Tibial artery (tissue), 4 donors: ENCODE measurements around the gene ADRA2B.

Experiments
- DNase-seq, 2 donors: peaks; one replicate each; pipeline ENCODE4 v3.0.0-alpha.2; 2019
- H3K27ac ChIP-seq, 2 donors: fragments of 200-600 bp; sonication (generic) in 1 of 2; 1 replicate in 1 of 2; 2 replicates in 1 of 2; pipeline ENCODE4 v1.5.1; 2018 to 2019; ENCODE audit warnings: mild to moderate bottlenecking in 1 of 2
- H3K27me3 ChIP-seq, 2 donors: fragments of 200-600 bp; sonication (generic) in 1 of 2; one replicate each; pipeline versions ENCODE4 v1.5.1 to v1.6.0; 2016 to 2019
- H3K36me3 ChIP-seq, 3 donors: fragments of 200-600 bp; sonication (generic) in 2 of 3; one replicate each; pipeline ENCODE4 v1.5.1; 2016 to 2019; ENCODE audit warnings: mild to moderate bottlenecking in 2 of 3
- H3K4me1 ChIP-seq, 4 donors: fragments of 200-600 bp; sonication (generic) in 2 of 4; 1 replicate in 3 of 4; 2 replicates in 1 of 4; pipeline ENCODE4 v1.5.1; 2016 to 2019
- H3K4me3 ChIP-seq, 2 donors: fragments of 200-600 bp; sonication (generic) in 1 of 2; 1 replicate in 1 of 2; 2 replicates in 1 of 2; pipeline ENCODE4 v1.5.1; 2018 to 2019; ENCODE audit warnings: mild to moderate bottlenecking in 2 of 2
- H3K9me3 ChIP-seq, 3 donors: fragments of 200-600 bp; sonication (generic) in 1 of 3; one replicate each; pipeline ENCODE4 v1.5.1; 2016 to 2019
- intact Hi-C: fragments of 100-400 bp; cut with DNase I; formaldehyde crosslinking; loops from one replicate; pipeline ENCODE4 v1.15.0; 2023; ENCODE audit warnings: low total_unique reads
- TF ChIP-seq, protein P1 (sequence below), 2 experiments: fragments of 200-600 bp in 1 of 2; fragments of 450-650 bp in 1 of 2; IDR thresholded peaks; one replicate each; pipeline ENCODE4 v1.5.1; 2017 to 2019; ENCODE audit warnings: antibody characterized with exemption in 2 of 2, mild to moderate bottlenecking in 1 of 2, moderate library complexity in 1 of 2

Gene ADRA2B

DNA sequence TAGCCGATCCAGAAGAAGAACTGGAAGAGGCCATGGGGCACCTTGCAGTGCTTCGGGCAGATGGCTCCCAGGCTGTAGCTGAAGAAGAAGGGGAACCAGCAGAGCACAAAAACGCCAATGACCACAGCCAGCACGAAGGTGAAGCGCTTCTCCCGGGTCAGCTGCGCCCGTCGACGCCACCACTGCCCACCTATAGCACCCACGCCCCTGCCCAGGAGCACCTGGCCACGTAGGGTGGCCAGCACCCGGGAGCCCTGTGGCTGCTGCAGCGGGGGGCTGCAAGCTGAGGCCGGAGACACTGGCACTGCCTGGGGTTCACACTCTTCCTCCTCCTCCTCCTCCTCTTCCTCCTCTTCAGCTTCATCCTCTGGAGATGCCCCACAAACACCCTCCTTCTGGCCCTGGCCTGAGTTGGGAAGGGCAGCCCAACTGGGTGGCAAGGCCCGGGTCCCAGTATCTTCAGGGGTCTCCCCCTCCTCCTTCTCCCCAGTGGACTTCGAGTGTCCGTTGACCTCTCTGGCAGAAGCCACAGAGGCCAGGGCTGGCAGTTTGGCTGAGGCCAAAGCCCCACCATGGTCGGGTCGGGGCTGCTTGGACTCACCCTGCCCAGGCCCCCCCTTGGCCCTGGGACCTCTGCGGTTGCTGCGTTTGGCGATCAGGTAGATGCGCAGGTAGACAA is 1.3 kb downstream of the ADRA2B start:
- TF ChIP-seq, protein P1, sequence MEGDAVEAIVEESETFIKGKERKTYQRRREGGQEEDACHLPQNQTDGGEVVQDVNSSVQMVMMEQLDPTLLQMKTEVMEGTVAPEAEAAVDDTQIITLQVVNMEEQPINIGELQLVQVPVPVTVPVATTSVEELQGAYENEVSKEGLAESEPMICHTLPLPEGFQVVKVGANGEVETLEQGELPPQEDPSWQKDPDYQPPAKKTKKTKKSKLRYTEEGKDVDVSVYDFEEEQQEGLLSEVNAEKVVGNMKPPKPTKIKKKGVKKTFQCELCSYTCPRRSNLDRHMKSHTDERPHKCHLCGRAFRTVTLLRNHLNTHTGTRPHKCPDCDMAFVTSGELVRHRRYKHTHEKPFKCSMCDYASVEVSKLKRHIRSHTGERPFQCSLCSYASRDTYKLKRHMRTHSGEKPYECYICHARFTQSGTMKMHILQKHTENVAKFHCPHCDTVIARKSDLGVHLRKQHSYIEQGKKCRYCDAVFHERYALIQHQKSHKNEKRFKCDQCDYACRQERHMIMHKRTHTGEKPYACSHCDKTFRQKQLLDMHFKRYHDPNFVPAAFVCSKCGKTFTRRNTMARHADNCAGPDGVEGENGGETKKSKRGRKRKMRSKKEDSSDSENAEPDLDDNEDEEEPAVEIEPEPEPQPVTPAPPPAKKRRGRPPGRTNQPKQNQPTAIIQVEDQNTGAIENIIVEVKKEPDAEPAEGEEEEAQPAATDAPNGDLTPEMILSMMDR (IDR thresholded peaks at IDR 0.05), result no peak
- Histone ChIP-seq H3K4me1 (peaks cover 0 to 21% (median 12%) of the 10 kb centered on the region in 4 donors), H3K9me3 (no peaks in the 10 kb centered on the region), H3K27ac (no peak overlapping the region), H3K4me3 (no peak overlapping the region), H3K36me3 (no peaks in the 10 kb centered on the region), H3K27me3 (peaks cover 0 to 62% of the 10 kb centered on the region in 2 donors)
- DNase-seq, result no peak
- intact Hi-C loops, result loop anchor here (10.0 kb wide), 1 partner anchor 90 kb away; no protein-coding TSS in a partner anchor

DNA sequence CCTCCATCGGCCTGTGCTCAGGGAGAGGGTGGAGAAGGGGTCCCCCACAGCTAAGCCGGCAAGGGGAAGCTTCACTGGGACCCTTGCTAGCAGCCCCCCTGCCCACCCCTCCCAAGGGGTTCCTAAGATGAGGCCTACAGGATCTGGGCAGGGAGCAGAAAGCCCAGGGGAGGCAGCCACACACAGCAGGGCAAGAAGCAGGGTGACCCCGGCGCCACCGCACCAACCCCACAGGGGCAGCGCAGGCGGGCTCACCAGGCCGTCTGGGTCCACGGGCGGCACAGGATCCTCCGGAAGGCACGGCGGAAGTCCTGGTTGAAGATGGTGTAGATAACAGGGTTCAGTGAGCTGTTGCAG is 1.8 kb downstream of the ADRA2B start:
- H3K9me3 ChIP-seq, result no peaks in the 10 kb centered on the region
- no peak for DNase-seq
- no peak overlapping the region for H3K4me3 ChIP-seq
- intact Hi-C loops, result loop anchor here (10.0 kb wide), 1 partner anchor 90 kb away; no protein-coding TSS in a partner anchor
- no peak overlapping the region for H3K27ac ChIP-seq
- TF ChIP-seq, protein P1 (IDR thresholded peaks at IDR 0.05), result no peak
- peaks cover 0 to 60% of the 10 kb centered on the region in 2 donors for H3K27me3 ChIP-seq
- H3K4me1 ChIP-seq, result peaks cover 0 to 21% (median 12%) of the 10 kb centered on the region in 4 donors
- H3K36me3 ChIP-seq, result no peaks in the 10 kb centered on the region

DNA sequence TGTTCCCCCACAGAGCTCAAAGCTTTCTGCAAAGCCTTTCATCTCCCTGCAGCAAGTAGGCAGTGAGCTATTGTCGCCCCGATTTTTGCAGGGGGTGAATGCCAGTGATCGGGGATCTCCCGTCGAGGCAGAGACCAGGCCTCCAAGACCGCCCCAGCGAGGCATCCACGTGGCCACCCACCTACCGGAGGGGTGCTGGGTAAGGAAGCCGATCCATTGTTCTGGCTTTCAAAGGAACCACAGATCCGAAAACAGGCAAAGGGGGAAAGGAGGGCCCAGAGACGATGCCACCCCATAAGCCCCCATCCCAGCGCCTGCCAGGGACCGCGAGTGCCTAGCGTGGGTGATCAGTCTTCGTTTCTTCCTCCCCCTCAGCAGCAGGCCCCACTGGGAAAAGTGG is 2.4 kb downstream of the ADRA2B start:
- DNase-seq, result no peak
- Histone ChIP-seq H3K27ac (no peak overlapping the region), H3K27me3 (peaks cover 0 to 56% of the 10 kb centered on the region in 2 donors), H3K4me1 (peaks cover 0 to 21% (median 14%) of the 10 kb centered on the region in 4 donors), H3K9me3 (no peaks in the 10 kb centered on the region), H3K4me3 (no peak overlapping the region), H3K36me3 (no peaks in the 10 kb centered on the region)
- intact Hi-C loops, result loop anchor here (10.0 kb wide), 1 partner anchor 89 kb away; no protein-coding TSS in a partner anchor
- TF ChIP-seq, protein P1 (IDR thresholded peaks at IDR 0.05), result no peak

DNA sequence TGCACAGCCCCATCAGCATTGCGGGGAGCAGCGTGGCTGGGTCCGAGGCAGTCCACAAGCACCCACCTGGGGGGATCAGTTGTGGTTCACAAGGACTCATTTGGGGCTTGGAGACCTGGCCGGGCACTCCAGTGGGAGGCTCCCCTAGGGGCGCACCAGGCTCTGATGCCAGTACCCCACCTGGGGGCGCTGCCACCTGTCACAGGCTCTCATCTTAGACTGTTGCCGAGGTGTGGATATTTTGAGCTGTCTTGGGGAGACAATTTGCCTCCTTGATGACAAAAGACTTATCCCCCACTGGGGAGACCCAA is 3.0 kb downstream of the ADRA2B start:
- TF ChIP-seq, protein P1 (IDR thresholded peaks at IDR 0.05), result no peak
- Histone ChIP-seq H3K27me3 (peaks cover 0 to 55% of the 10 kb centered on the region in 2 donors), H3K36me3 (no peaks in the 10 kb centered on the region), H3K9me3 (no peaks in the 10 kb centered on the region), H3K4me3 (no peak overlapping the region), H3K4me1 (peaks cover 0 to 26% (median 15%) of the 10 kb centered on the region in 4 donors), H3K27ac (no peak overlapping the region)
- intact Hi-C loops, result loop anchor here (10.0 kb wide), 1 partner anchor 89 kb away; no protein-coding TSS in a partner anchor
- no peak for DNase-seq

DNA sequence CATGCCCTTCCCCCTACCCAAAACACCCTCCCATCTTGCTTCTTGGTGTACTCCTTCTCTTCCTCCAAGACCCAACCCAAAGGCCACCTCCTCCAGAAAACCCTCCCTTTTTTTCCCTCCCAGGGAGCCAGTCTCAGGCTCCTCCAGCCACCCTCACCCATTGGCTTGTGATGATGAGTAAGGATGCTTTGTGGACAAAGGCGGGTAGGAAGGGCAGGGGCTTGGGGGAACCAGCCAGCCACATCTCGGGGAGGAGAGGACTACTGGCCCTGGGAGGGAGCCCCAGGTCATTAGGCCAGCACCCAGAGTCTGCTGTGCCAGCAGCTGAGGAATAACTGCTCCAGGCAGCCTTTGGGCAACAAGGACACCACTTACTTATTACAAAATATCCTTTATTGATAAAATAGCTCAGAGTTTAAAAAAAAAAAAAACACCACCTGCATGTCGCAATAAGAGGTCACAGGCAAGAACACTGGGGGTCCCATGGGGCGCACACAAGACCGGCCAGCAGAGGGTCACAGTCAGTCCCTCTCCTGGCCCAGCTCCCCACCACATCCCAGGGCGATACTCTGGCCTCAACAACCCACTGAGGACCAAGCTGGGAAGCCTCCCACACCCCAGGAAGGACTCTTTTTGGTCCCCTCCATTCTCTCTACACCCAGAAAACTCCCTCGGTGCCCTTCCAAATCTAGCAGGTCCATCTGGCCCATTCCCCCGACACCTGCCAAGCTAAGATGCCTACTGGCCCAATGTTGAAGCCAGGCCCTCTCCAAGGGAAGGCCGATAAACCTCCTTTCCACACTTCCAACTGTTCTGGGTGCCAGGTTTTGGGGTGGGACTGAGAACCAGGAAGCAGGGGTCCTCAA is 3.6 kb downstream of the ADRA2B start:
- peaks cover 0 to 26% (median 13%) of the 10 kb centered on the region in 4 donors for H3K4me1 ChIP-seq
- intact Hi-C loops, result loop anchor here (10.0 kb wide), 1 partner anchor 88 kb away; no protein-coding TSS in a partner anchor

More for the DNA sequence above, 3.6 kb downstream of the ADRA2B start:
- Histone ChIP-seq H3K27me3 (peaks cover 0 to 54% of the 10 kb centered on the region in 2 donors), H3K4me3 (no peak overlapping the region), H3K27ac (no peak overlapping the region), H3K9me3 (no peaks in the 10 kb centered on the region), H3K36me3 (no peaks in the 10 kb centered on the region)
- TF ChIP-seq, protein P1 (IDR thresholded peaks at IDR 0.05), result no peak
- DNase-seq, result no peak
